WERI-Rb-1 (cell line): ENCODE measurements around the gene TNFRSF8.

Source experiments
- DNase-seq: peaks from one replicate; pipeline ENCODE4 v3.0.0-alpha.2; 2020
- H3K27ac ChIP-seq: fragments of 250-450 bp; sonication (Bioruptor Pico); 2 replicates; pipeline ENCODE4 v1.5.1; 2020; ENCODE audit warnings: mild to moderate bottlenecking, moderate library complexity
- H3K27me3 ChIP-seq: fragments of 250-450 bp; sonication (Bioruptor Pico); 2 replicates; pipeline ENCODE4 v1.5.1; 2021; ENCODE audit warnings: mild to moderate bottlenecking, low read depth, moderate library complexity; ENCODE audit not compliant: insufficient read depth, severe bottlenecking
- H3K36me3 ChIP-seq: fragments of 250-450 bp; sonication (Bioruptor Pico); 2 replicates; pipeline ENCODE4 v1.5.1; 2020; ENCODE audit warnings: mild to moderate bottlenecking, moderate library complexity
- H3K4me3 ChIP-seq: 2 replicates; pipeline ENCODE4 v1.5.1; 2011; ENCODE audit warnings: low read depth, mild to moderate bottlenecking, control low read depth, low read length
- H3K9me3 ChIP-seq: fragments of 250-450 bp; sonication (Bioruptor Pico); 2 replicates; pipeline ENCODE4 v1.5.1; 2021; ENCODE audit warnings: mild to moderate bottlenecking, moderate library complexity; ENCODE audit not compliant: severe bottlenecking
- TF ChIP-seq, protein P1 (sequence below): IDR thresholded peaks from 2 replicates; pipeline ENCODE4 v1.5.1; 2011; ENCODE audit warnings: low read depth, mild to moderate bottlenecking, control low read depth, inconsistent platforms, low read length

The TNFRSF8 gene

DNA sequence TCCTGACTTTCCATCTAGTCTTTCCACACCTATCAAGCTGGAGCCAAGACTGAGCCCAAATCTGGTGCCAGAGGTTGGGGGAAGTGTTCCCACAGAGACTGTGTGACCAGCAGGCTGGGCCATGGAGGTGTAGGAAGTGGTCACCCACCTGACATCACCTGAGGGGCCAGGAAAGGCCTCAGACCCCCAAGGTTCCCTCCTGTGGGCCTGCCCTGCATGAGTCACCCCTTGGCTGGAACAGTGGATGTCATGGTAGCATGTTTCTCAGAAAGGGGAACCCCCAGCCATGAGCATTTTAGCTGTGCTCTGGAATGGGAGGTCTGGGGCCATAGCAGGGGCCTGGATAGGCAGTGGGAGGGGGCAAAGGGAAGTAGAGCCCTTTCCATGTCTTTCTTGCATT is 5.7 kb upstream of the TNFRSF8 start:
- H3K27ac ChIP-seq = no peak overlapping the region
- no peak overlapping the region for H3K4me3 ChIP-seq
- no peak for DNase-seq

DNA sequence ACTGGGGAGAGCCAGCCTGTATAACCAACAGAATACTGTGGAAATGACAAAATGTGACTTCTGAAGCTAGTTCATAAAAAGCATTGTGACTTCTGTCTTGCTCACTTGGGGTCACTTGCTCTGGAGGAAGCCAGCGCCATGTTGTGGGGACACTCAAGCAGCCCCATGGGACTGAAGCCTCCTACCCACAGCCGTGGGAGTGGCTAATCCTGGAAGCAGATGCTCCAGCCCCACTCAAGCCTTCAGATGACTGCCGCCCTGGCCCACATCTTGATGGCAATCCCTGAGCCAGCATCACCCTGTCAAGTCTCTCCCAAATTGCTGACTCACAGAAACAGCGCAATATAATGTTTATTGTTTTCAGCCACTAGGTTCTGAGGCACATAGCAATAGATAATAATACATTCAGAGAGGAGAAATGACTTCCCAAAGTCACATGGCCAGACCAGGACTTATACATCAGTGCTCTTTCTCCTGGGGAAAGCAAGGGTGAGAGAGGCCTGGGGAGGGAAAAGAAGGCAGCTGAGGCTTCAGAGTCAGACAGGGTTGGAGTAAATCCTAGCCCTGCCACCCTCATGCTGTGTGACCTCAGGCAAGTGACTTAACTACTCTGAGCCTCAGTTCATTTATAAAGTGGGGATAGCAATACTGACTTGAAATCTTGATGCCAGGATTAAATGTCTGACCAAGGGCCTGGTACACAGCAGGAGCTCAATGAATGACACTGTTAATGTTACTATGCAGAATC is 5.0 kb upstream of the TNFRSF8 start:
- no peaks in the 10 kb centered on the region for H3K36me3 ChIP-seq
- H3K27ac ChIP-seq = no peak overlapping the region
- TF ChIP-seq, protein P1, sequence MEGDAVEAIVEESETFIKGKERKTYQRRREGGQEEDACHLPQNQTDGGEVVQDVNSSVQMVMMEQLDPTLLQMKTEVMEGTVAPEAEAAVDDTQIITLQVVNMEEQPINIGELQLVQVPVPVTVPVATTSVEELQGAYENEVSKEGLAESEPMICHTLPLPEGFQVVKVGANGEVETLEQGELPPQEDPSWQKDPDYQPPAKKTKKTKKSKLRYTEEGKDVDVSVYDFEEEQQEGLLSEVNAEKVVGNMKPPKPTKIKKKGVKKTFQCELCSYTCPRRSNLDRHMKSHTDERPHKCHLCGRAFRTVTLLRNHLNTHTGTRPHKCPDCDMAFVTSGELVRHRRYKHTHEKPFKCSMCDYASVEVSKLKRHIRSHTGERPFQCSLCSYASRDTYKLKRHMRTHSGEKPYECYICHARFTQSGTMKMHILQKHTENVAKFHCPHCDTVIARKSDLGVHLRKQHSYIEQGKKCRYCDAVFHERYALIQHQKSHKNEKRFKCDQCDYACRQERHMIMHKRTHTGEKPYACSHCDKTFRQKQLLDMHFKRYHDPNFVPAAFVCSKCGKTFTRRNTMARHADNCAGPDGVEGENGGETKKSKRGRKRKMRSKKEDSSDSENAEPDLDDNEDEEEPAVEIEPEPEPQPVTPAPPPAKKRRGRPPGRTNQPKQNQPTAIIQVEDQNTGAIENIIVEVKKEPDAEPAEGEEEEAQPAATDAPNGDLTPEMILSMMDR = no peak
- no peak for DNase-seq
- H3K9me3 ChIP-seq = peaks cover 5% of the 10 kb centered on the region
- peaks cover 19% of the 10 kb centered on the region for H3K27me3 ChIP-seq
- H3K4me3 ChIP-seq = no peak overlapping the region

More for the DNA sequence above, 5.7 kb upstream of the TNFRSF8 start:
- Histone ChIP-seq H3K9me3 (peaks cover 5% of the 10 kb centered on the region), H3K27me3 (peaks cover 15% of the 10 kb centered on the region), H3K36me3 (no peaks in the 10 kb centered on the region)
- TF ChIP-seq, protein P1 = no peak

DNA sequence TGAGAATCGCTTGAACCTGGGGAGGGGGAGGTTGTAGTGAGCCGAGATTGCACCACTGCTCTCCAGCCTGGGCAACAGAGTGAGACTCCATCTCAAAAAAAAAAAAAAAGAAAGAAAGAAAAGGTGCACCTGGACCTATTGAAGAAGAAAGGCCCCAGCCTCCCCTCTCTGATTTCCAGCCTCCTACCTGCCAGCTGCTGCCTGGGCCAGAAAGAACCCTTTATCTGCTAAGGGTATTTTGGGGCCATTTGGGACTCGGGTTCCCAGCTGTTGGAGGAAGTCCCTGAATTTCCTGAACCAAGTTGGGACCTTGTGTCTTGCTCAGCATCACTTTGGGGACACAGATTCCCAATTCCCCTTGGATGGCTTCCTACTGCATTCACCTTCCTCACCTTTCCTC is 3.9 kb upstream of the TNFRSF8 start:
- no peaks in the 10 kb centered on the region for H3K36me3 ChIP-seq
- peaks cover 30% of the 10 kb centered on the region for H3K27me3 ChIP-seq
- no peak overlapping the region for H3K27ac ChIP-seq
- H3K4me3 ChIP-seq = no peak overlapping the region
- H3K9me3 ChIP-seq = peaks cover 5% of the 10 kb centered on the region
- TF ChIP-seq, protein P1 = no peak
- no peak for DNase-seq

DNA sequence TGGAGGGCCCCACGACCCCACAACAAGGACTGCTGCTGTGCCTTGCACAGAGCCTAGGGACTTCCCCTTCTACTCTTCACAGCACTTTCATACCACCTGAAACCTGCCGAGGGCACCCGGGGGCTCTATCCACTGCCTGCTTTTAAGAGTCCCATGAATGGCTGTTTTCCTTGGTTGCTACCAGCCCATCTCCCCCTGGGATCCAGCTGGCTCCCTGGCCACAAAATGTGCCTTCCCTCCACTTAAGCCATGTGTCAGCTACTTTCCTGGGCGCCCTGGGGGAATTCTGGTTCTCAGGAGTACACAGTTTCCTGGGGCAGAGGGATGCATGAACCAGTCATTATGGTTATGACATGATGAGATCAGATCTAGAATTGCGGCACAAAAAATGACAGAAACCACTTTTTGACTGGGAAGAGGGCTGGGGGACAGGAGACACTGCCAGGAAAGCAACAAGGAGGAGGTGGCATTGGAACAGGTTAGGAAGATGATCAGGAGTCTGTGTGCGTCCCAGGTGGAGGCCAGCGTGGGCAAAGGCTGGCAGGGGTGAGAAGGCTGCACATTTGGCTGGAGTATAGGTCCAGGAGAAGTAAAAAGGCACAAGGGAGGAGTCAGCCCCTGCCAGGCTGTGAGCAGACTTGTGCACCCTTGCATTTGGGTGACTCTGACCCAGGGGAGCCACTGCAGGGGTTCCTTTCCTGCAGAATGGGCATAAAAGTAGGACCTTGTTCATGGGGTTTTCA is 3.2 kb upstream of the TNFRSF8 start:
- H3K36me3 ChIP-seq = no peaks in the 10 kb centered on the region
- no peak for DNase-seq
- H3K27ac ChIP-seq = no peak overlapping the region
- peaks cover 5% of the 10 kb centered on the region for H3K9me3 ChIP-seq
- no peak overlapping the region for H3K4me3 ChIP-seq
- H3K27me3 ChIP-seq = peaks cover 35% of the 10 kb centered on the region
- TF ChIP-seq, protein P1 = no peak

DNA sequence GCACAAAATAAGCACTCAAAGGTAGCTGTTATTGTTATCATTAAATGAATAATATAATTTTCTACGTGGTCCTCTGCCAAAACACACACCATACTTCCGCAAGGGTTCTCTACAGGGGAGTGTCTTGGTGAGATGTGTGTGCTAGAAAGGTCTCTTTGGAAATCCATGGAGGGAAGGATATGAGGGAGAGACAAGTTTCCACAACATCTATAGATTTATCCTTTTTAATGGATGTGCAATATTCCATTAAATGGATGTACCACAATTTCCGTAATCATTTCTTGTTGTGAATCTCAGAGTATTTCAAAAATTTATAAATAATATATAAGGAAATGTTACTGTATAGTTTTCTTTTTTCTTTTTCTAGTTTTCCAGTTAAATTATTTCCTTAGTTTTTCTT is 2.6 kb upstream of the TNFRSF8 start:
- Histone ChIP-seq H3K27me3 (peaks cover 39% of the 10 kb centered on the region), H3K27ac (no peak overlapping the region), H3K36me3 (no peaks in the 10 kb centered on the region), H3K4me3 (no peak overlapping the region), H3K9me3 (peaks cover 5% of the 10 kb centered on the region)
- TF ChIP-seq, protein P1 = no peak
- no peak for DNase-seq
